Measurements from ENCODE around the gene PCBP2.

GRCh38 chr12:53500142-53500775 lies 48.4 kb downstream of the PCBP2 start:
- TF ChIP-seq CTCF (IDR thresholded peaks at IDR 0.05; ENCODE audit: extremely low read depth in 1 of 2, insufficient read depth in 1 of 2, low read depth in 1 of 2, low read length in 2 of 2) (no peak), FOS (IDR thresholded peaks at IDR 0.05; ENCODE audit: borderline replicate concordance, insufficient read depth, low read length) (no peak), EZH2 (IDR thresholded peaks at IDR 0.05; ENCODE audit: borderline replicate concordance, low read depth, low read length, severe bottlenecking) (no peak), POLR2A (IDR thresholded peaks at IDR 0.05; ENCODE audit: low read depth, low read length) (peak; percentile 68)

All from endothelial cell of umbilical vein (primary cell).